DMS153 treated with DMSO at 0.1 percent for 48 hours (cell line): ENCODE measurements around the gene DNAJB5.
"Not testable (repeated sequence)": the region's sequence is repeated elsewhere in the genome, so short reads cannot be mapped to it uniquely, and the experiment has no call there.

Experiments used
- DNase-seq: peaks from one replicate; lab custom pipeline; 2025; ENCODE audit not compliant: unreplicated experiment; lab: John Stamatoyannopoulos, UW

DNAJB5 gene

DNA sequence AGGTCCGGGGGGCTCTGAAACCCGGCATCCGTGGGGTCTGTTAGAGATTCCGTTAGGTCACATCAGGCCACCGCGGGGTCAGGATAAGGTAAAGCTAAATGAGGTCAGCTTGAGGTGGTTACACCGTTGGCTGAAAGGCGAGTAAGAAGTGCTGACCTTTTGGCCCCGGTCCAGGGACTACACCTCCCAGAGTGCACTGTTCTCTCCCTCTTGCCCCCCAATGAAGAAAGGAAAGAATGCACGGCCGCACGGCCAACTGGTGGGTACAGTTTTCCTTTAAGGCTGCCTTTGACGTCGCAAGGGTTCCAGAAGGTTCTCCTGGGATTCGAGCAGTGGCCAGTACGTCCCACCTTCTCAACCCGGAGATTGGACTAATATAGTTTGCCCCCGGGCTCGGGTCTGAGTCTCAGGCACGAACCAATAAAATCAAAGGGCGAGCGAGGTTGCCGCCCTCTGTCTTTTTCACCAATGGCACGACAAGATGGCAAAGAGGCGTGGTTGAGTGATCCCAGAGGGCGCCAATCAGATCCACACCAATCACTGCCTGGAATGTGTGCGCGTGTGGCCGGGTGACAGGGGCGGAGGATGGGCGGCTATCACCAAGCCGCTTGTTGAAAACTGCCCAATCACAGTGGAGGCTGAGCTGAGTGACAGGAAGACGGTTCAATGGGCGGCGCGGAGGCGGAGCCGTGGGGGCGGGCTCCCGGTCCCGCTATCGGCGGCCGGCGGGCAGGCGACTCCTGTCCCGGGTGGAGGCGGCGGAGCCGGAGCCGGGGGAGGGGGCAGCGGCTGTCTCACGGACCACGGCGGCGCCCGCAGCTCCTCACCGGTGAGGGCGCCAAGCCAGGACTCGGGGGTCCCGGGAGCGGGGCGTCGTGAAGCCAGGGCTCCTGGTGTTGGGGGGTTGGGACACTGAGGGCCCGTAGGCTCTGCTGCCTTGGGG is at the start of gene DNAJB5:
Gene DNAJB5, plus strand, starts transcription at position 743 of the 943 bp plus-strand sequence. CDS start 886 bp downstream, outside the sequence.
- DNase-seq = peak; percentile 98

DNA sequence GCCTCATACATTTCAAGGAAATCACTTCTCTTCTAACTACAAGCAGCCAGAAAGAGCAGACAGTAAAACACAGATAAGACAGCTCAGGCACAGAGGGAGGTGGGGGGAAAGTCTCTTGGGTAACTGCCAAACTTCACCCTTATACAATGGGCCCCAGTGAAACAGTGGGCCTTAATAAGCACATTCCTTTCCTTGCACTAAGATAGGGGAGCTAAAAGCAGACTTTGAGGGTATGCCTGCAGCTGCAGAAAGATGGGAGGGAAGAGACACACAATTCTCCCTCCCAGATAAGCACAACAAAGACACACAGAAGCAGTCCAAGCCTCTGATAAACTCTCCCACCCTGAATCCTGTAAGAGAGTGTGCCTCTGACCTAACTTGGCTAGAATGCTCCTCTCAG is 49.6 kb upstream of the DNAJB5 start:
- not testable (repeated sequence) for DNase-seq

DNA sequence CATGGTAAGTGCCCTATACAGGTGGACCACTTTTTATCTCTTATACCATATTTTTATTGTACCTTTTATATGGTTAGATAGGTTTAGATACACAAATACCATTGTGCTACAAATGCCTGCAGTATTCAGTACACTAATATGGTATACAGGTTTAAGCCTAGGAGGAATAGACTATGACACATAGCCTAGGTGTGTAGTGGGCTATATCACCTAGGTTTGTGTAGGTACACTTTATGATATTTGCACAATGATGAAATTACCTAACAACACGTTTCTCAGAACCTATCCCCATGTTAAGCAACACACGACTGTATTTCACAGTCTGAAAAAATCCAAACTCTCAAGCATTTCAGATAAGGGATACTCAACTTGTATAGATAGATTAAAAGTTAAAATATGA is 41.1 kb upstream of the DNAJB5 start:
- DNase-seq = no peak

DNA sequence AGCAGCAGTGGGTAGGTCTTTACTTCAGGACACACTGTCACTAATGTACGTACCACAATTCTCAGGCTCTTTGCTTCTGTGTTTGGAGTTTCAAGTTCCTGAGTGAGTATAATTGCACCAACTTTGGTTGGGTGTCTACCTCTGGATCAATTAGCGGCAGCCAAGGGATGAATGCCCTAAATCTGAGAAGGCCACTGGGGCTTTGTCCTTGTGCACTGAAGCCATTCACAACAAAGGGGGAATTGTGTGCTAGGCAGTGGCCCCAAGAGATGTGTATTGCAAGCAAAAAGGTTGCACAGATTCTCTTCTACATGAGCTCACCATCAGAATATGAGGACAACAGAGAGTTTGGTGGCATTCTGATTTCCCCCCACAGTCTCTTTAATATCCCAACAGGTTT is 35.3 kb upstream of the DNAJB5 start:
- DNase-seq = no peak

DNA sequence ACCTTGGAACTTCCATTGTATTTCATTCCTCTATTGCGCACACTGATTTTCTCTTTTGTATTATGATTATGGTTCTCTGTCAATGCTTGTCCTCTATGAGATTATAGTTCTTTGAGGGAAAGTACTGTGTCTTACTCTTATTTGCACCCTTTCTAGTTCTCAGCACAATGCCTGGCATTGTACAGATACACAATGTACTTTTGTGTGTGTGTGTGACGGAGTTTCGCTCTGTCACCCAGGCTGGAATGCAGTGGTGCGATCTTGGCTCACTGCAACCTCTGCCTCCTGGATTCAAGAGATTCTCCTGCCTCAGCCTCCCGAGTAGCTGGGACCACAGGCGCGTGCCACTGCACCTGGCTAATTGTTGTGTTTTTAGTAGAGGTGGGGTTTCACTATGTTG is 33.5 kb upstream of the DNAJB5 start:
- not testable (repeated sequence) for DNase-seq

DNA sequence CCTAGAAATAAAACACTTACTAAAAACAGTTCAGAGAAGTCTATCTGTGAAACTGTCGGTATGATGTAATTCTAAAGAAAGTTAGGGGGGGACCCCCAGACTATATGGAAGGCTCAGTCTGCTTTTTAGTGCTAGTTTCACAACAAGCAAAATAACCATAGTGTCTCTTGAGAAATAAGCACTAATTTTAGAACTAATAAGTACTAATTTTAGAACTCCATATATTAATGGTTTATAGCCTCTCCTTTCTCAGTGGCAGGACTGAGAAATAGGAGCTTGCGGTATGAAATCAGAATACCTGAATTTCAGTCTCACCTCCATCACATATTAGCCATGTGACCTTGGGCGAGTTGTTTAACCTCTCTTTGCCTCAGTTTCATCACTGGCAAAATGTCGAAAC is 32.9 kb upstream of the DNAJB5 start:
- DNase-seq = no peak

DNA sequence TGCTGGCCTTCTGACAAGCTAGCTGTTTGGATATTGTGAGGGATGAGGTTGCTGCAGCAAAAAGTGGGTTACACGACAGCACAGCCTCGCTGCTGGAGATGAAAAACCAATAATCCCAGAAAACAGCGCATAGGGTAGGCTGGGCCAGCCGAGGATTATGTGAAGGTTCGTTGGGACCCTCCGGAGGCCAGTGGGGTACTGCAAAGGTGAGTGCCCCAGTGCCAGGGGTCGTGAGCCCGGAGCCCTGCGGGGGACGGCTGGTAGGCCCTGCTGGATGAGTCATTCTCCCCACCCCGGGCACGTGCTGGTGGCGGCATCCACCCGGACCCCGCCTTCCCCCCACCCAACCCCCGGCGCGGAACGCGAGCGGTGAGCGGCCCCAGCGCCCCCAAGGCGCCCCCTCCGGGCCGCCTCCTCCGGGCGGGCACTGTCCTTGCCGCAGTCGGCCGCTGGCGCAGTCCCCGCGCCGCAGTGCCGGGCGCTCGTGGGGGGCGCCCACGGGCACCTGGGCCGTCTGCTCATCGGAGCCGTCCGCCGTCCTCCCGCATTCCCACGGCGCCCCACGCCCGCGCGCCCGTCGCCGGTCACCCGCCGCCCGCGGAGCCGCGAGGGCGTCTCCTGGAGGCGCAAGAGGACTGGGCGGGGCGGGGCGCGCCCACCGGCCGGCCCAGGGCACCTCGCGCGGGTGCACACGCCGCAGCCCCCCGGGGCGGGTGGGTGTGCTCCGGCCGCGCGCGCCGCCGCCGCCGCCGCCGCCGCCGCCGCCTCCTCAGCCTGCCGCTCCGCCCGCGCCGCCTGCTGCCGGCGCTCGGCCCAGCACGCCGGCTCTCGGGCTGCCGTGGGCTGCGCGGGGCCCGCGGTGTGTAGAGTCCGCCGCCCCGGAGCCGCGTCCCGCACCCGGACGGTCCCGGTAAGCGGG is 31.8 kb upstream of the DNAJB5 start, which contains the start of gene PHF24:
Gene PHF24, plus strand, starts transcription at position 794 of the 919 bp plus-strand sequence. CDS start 13,014 bp downstream, outside the sequence.
- DNase-seq = no peak

DNA sequence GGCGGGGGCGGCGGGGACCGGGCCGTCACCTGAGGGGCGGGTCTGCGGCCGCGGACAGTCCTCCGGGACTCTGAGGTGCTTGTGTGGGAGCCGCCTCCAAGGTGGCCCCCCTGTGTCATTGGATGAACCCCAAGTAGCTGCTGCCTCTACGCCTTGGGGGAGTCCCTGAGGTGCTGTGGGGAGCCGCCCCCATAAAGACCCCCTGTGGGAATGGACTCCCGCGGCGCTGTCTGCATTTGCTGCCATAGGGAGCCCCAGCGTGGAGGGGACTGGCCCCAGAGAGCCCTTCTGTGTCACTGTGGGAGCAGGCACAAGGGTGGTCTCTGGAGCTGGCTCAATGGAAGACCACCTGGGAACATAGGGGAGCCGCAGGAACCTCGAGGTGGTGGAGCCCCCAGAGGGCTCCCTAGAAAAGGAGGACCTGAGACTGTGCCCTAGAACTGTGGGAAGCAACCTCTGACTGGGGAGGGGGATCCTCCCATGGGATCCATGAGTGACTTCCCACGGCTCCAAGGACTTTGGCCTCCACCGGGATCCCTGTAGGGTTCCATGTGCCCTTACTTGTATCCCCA is 31.0 kb upstream of the DNAJB5 start:
- DNase-seq = no peak

DNA sequence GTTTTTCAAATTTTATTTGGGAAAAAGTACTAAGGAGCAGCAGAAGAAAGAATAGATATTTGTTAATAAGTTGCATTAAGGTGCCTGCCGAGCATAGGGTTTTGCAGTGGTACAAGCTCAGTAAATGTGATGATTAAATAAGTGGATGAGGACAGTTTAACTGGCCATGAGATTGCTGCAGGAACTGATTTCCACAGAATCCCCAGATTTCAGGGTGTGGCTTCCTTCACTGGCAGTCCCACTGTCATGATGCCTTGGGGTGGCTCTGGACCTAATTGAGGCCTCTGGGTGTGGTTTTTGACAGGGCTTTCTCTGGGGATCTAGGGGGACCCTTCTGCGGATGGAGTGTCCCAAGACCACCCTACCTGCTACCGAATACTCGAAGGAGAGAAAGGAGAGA is 30.1 kb upstream of the DNAJB5 start:
- DNase-seq = no peak

DNA sequence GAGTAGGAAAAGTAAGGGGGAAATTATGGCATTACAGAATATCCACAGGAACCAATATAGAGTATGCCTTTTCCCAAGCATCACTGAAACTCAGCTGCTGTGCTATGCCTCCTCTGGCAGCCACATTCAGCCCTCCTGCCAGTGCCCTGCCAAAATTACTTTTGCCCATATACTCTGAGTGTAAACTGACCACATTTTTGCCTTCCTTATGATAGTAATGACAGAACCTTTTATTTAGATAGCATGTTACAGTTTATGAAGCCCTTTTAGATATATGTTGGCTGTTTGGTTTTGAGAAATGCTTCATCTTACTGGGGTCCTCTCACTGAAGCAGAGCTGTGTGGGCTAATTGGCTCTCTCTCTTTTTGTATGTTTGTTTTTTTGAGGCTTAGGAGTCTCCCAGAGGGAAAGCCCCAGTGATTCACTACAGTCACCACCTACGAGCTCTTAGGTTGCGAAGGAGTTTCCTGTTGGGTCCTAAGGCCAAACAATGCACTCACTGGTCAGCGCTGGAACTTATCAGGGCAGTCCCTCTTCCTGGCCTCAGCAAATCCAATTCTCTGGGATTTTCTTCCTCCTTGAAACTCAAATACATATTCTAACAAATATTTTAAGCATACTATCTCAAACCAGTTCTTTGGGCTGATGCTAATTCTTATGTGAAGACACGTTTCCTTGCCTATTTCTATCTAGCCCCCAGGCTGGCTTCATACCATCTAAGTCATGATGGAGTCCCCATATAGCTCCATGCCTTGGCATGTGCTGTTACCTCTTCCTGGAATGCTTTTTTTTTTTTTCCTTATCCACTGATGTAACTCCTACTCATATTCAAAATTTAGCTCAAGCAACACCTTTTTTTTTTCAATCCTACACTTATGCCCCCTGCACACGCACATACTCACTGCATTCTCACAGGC is 27.7 kb upstream of the DNAJB5 start:
- DNase-seq = no peak

DNA sequence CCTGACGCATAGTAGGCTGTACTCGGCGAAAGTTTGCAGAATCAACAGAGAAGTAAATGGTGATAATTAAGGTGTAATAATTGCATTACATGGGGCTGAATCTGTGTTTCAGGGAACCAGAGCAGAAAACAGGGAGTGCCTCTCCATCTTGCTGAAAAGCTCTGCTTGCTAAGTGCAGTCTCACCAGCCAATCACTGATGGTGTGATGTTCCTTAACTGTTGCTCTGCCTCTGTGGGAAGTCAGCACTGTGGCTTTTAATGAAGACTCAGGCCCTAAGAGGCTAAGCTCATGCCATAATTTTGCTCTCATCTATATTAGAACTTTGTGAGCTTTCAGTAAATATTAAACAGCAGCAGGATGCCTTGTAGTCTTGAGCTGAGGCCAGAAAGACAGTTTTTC is 27.0 kb upstream of the DNAJB5 start:
- no peak for DNase-seq

DNA sequence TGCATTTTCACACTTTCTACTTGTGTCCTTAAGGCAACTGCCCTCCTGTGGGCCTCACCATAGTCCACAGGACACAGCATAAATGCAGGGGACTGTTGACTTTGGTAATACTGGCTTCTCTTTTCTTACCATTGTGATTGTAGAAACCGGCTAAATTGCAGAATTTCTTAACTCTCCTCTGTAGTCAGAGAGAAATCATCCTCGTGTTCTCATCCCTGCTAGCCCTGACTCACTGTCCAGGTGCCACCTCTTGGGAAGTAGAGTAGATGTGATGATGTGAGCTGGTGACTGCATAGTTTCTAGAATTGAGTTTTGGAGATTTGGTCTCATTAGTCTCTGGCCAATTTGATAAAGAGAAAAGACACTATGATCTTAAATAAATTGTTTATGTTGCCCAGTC is 26.0 kb upstream of the DNAJB5 start:
- DNase-seq = no peak

DNA sequence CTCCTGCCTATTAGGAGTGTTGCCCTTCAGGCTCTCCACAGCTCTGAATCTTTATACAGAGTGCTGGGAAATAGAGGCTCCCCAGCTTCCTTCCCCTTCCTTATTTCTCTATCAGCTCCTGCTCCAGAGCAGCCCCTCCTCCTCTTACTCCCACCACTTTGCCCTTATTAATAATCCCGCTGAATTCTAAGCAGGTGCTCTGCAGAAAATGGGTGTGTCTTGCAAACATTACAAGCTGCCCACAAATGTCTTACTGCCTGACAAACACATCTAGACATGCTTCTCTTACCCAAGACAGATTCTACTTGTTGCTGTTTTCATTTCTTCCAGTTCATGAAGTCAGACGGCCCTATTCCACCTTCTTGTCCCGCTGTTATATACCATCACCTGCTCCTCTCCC is 25.1 kb upstream of the DNAJB5 start:
- no peak for DNase-seq

DNA sequence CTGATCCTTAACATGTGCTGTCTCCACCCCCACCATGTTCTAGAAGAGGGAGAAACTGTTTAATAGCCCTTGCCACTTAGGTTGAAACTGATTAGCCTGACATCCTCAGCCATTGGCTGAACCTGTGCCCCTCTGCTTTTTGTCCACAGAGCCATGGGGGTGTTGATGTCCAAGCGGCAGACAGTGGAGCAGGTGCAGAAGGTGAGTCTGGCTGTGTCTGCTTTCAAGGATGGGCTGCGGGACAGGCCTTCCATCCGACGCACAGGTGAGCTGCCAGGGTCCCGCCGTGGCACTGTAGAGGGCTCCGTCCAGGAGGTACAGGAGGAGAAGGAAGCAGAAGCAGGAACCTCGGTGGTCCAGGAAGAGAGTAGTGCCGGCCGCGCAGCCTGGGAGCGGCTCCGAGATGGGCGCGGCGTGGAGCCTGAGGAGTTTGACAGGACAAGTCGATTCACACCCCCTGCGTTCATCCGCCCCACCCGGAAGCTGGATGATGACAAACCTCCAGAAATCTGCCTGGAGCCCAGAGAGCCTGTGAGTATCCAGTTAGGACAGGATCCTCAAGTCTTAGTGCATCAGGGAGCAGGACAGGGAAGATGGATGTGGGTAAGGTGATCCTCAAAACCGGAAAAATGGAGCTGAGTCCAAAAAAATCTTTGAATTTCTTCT is 18.3 kb upstream of the DNAJB5 start:
- no peak for DNase-seq

DNA sequence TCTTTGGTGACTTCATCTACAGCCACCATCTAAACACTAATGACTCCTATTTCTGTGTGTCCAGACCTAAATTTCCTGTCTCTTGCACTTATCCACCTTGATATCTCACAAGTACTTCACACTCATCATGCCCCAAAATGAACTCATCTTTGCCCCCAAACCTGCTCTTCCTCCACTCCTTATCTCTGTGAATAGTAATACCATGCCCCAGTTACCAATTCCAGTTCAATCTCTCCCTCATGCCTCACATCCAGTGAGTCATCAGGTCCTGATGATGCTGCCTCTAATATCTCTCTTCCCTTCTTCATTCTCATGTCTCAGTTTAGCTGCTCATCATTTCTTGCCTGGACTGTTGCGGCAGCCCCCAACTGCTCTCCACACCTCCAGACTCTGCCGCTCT is 14.9 kb upstream of the DNAJB5 start:
- no peak for DNase-seq

DNA sequence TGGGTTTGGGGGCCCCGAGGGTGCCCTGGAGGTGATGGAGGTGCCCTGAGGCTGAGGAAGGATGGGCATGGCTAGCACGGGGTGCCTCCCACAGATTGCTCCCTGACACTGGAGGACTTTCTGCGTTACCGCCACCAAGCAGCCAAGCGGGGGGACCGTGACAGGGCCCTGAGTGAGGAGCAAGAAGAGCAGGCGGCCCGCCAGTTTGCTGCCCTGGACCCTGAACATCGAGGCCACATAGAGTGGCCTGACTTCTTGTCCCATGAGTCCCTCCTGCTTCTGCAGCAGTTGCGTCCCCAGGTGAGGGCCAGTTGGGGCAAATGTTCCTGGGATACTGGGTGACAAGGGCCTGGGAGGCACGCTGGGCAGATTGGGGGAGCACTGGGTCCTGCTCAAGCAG is 13.1 kb upstream of the DNAJB5 start:
- no peak for DNase-seq

DNA sequence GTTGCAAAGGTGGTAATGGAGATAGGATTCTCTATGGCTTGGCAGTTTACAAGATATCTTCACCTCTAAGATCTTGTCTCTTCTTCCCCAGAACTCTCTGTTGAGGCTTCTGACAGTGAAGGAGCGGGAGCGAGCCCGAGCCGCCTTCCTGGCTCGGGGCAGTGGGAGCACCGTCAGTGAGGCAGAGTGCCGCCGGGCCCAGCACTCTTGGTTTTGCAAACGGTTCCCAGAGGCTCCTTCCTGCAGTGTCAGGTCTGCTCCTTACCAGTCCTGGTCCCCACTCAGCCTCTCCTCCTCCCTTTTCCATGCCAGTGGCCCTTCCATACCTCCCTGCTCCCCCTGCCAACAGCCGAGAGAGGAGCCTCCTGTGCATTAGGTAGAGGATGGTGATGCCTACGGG is 12.6 kb upstream of the DNAJB5 start:
- no peak for DNase-seq

DNA sequence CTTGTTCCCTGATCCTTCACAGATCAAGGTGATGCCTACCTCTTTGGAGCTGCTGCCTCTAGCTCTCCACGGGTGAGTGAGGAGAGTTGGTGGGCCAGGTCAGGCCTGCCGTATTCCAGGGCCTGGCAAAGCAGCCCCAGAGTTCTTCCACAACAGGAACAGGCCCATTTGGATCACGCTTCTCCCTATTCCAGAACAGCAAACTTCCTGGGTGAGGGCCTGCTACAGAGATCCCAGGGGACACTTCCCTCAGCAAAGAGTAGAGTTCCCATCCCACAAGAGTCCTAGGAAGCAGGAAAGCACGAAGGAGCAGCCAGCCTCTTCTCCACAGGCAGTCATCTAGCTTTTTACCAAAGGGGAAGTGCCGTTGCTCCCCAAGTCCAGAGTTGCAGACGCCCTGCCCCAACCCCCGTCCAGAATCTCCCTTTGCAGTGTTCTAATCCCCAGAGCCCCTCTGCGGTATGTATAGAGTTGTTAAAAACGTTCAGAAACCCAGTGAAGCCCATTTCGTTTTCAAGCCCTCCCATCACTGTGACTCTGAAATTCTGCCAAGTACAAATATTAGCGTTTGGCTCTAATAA is 9.3 kb upstream of the DNAJB5 start:
- no peak for DNase-seq

DNA sequence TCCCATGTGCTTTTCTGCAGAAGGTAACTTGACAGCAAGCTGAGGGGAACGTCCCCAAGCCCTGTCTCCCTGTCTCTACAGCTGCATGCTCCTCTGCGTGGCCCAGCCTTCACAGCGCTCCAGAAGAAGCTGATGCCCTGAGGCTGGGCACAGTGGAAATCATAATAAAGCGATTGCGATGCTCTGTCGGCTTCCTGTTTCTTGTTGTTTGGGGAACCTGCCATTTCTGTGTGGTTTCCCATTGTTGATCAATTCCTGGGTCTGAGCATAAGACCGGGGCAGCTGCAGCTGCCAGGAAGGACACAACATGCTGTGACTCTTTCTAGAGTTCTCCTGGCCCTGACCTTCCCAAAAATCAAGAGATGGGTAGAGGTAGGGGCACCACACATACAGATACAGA is 7.2 kb upstream of the DNAJB5 start:
- DNase-seq = no peak
